ENCODE measurements around the gene ADI1.

DNA sequence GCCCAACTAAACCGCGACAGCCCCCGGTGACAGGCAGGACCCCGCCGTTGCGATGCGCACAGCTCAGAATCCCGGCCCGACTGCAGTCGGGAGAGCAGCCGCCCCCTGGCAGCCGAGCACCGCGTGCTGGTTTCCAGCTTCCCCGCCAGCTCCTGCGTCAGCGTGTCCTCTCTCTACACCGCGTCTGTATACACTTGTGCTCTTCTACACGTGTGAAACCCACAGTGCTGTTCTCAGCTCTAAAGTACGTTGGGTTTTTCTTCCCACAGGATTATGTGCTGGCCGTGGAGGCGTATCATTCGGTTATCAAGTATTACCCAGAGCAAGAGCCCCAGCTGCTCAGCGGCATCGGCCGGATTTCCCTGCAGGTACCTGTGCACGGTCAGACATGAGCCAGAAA, 54.0 kb downstream of the ADI1 start:
- TF ChIP-seq POLR2A (IDR thresholded peaks at IDR 0.05; ENCODE audit: low read depth, low read length) (no peak), POLR2AphosphoS5 (IDR thresholded peaks at IDR 0.05; ENCODE audit: low read depth, low read length) (no peak), TAF1 (IDR thresholded peaks at IDR 0.05; ENCODE audit: borderline replicate concordance, low read depth, low read length) (no peak)

Measured in GM12892 (cell line).